Tibial nerve (tissue), 4 donors: ENCODE results near the gene AS3MT. TPM values are rescaled to one million over a fixed set of nuclear protein-coding genes. Genes with fewer than 3 reads are reported as not detected.

Source experiments
- DNase-seq, 2 donors: peaks; one replicate each; pipeline ENCODE4 v3.0.0-alpha.2; 2019; ENCODE audit warnings: low spot score in 2 of 2
- H3K27ac ChIP-seq, 4 donors: fragments of 200-600 bp; sonication (generic) in 3 of 4; one replicate each; pipeline ENCODE4 v1.5.1; 2017 to 2019; ENCODE audit warnings: mild to moderate bottlenecking in 1 of 4
- H3K27me3 ChIP-seq, 2 donors: fragments of 200-600 bp; sonication (generic) in 1 of 2; one replicate each; pipeline versions ENCODE4 v1.5.1 to v1.6.0; 2017 to 2019
- H3K36me3 ChIP-seq, 3 donors: fragments of 200-600 bp; sonication (generic); one replicate each; pipeline ENCODE4 v1.5.1; 2018 to 2019
- H3K4me1 ChIP-seq, 4 donors: fragments of 200-600 bp; sonication (generic) in 3 of 4; one replicate each; pipeline ENCODE4 v1.5.1; 2017 to 2019
- H3K4me3 ChIP-seq, 4 donors: fragments of 200-600 bp; sonication (generic) in 3 of 4; one replicate each; pipeline ENCODE4 v1.5.1; 2017 to 2019; ENCODE audit warnings: mild to moderate bottlenecking in 1 of 4, moderate library complexity in 1 of 4
- H3K9me3 ChIP-seq, 4 donors: fragments of 200-600 bp; sonication (generic) in 3 of 4; one replicate each; pipeline ENCODE4 v1.5.1; 2017 to 2019
- EP300 ChIP-seq, 2 donors: sonication (generic); formaldehyde crosslinking; IDR thresholded peaks; one replicate each; pipeline ENCODE4 v1.6.1; 2017; ENCODE audit warnings: antibody characterized with exemption in 2 of 2, mild to moderate bottlenecking in 1 of 2
- POLR2A ChIP-seq, 2 donors: fragments of 450-650 bp; IDR thresholded peaks; one replicate each; pipeline ENCODE4 v1.6.1; 2017; ENCODE audit warnings: antibody characterized with exemption in 2 of 2, mild to moderate bottlenecking in 2 of 2, moderate library complexity in 2 of 2
- WGBS, 2 donors: methylation state at CpG; one replicate each; pipeline ENCODE4 v1.1.5; 2018; 5-methylcytosine and 5-hydroxymethylcytosine counted together
- small RNA-seq: library from RNA; depleted of rRNA; stranded (forward); fragments of <200 nt; gene quantifications from one replicate; pipeline ENCODE3, GENCODE V24; 2016
- total RNA-seq, 4 donors: library from RNA; depleted of rRNA; stranded (reverse); fragments of >200 nt; gene quantifications; one replicate each; pipeline ENCODE4 v1.1.0, GENCODE V29; 2016
- TF ChIP-seq, protein P1 (sequence below), 5 experiments: fragments of 200-600 bp in 3 of 5; fragments of 450-650 bp in 2 of 5; sonication (generic) in 3 of 5; IDR thresholded peaks; one replicate each; pipeline ENCODE4 v1.5.1; 2016 to 2019; ENCODE audit warnings: antibody characterized with exemption in 5 of 5, mild to moderate bottlenecking in 3 of 5, moderate library complexity in 2 of 5

The AS3MT gene
- total RNA-seq, 4 donors from 2014 or later, result 2.6 to 9.6 (median 5.3) TPM

DNA sequence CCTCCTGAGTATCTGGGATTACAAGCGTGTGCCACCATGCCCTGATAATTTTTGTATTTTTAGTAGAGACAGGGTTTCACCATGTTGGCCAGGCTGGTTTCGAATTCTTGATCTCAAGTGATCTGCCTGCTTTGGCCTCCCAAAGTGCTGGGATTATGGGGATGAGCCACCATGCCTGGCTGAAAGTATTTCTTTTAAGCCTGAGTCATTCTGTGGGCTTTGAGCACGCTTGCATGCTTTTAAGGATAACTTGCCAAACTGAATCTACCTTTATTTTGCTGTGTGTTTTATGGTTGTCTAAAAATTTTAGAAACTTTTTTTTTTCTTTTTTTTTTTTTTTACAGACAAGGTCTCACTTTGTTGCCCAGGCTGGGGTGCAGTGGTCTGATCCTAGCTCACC, 82.0 kb downstream of the AS3MT start:
- DNase-seq, result no peak
- Histone ChIP-seq H3K9me3 (no peaks in the 10 kb centered on the region), H3K27me3 (no peaks in the 10 kb centered on the region), H3K4me3 (no peak overlapping the region), H3K36me3 (peaks cover 0 to 7% (median 0%) of the 10 kb centered on the region in 3 donors), H3K27ac (no peak overlapping the region), H3K4me1 (peaks cover 0 to 3% (median 0%) of the 10 kb centered on the region in 4 donors)
- TF ChIP-seq EP300 (IDR thresholded peaks at IDR 0.05) (no peak), POLR2A (IDR thresholded peaks at IDR 0.05) (no peak)
- TF ChIP-seq, protein P1, sequence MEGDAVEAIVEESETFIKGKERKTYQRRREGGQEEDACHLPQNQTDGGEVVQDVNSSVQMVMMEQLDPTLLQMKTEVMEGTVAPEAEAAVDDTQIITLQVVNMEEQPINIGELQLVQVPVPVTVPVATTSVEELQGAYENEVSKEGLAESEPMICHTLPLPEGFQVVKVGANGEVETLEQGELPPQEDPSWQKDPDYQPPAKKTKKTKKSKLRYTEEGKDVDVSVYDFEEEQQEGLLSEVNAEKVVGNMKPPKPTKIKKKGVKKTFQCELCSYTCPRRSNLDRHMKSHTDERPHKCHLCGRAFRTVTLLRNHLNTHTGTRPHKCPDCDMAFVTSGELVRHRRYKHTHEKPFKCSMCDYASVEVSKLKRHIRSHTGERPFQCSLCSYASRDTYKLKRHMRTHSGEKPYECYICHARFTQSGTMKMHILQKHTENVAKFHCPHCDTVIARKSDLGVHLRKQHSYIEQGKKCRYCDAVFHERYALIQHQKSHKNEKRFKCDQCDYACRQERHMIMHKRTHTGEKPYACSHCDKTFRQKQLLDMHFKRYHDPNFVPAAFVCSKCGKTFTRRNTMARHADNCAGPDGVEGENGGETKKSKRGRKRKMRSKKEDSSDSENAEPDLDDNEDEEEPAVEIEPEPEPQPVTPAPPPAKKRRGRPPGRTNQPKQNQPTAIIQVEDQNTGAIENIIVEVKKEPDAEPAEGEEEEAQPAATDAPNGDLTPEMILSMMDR (IDR thresholded peaks at IDR 0.05), result no peak
- WGBS, 2 donors, result 95 to 98% methylated on average over 3 of the region's 3 CpGs

Small RNA genes lying within 50 kb of the gene (small RNA-seq; reads per million reads assigned to genes)
- gene AS3MT (not detected), gene RF00026 (not detected)

Other genes with a start within 250 kb of the AS3MT start
- gene TRIM8, start 225.0 kb upstream of the AS3MT start, total RNA-seq, result 100 to 1,000 TPM; 156 to 206 (median 157) TPM
- 10 to 100 TPM; 11.0 to 17.7 (median 13.8) TPM for gene ARL3, start 155.1 kb upstream of the AS3MT start, total RNA-seq
- 10 to 100 TPM in 3 of 4 donors, 1 to 10 TPM in 1; 7.2 to 26.4 (median 11.3) TPM for gene SFXN2, start 154.8 kb upstream of the AS3MT start, total RNA-seq
- gene WBP1L, start 125.5 kb upstream of the AS3MT start, total RNA-seq, result 100 to 1,000 TPM in 3 of 4 donors, 10 to 100 TPM in 1; 89.4 to 191 (median 158) TPM
- not detected for gene CYP17A1, start 32.1 kb upstream of the AS3MT start, total RNA-seq
- gene BORCS7, start 15.2 kb upstream of the AS3MT start, total RNA-seq, result 10 to 100 TPM; 18.4 to 40.2 (median 37.3) TPM
- 10 to 100 TPM in 3 of 4 donors, 1 to 10 TPM in 1; 9.9 to 21.0 (median 10.5) TPM for gene CNNM2, start 48.8 kb downstream of the AS3MT start, total RNA-seq